GM12878 (cell line): ENCODE measurements around the gene MZT2B. TPM values are rescaled to one million over a fixed set of nuclear protein-coding genes. Genes with fewer than 3 reads are reported as not detected.
A peak's percentile ranks its signal among the peaks of the same experiment; 100 is the strongest.
"Not testable (repeated sequence)": the region's sequence is repeated elsewhere in the genome, so short reads cannot be mapped to it uniquely, and the experiment has no call there.

Experiments used
- ATAC-seq: fragments of 200-7000 bp; cut with Tn5 transposase; 3 replicates; pipeline ENCODE4 v1.9.1; 2020; ENCODE audit warnings: mild to moderate bottlenecking, moderate library complexity
- BruUV-seq: library from RNA; stranded (reverse); fragments of 400-500 nt; replicated peaks from 2 replicates; lab custom pipeline; 2021; lab: Mats Ljungman, UMichigan
- CTCF ChIA-PET: fragments of 300-600 bp; sonication (Branson Sonifier 250); formaldehyde crosslinking; extraction: SDS; loops from one replicate; lab custom pipeline; 2021; ENCODE audit warnings: inconsistent platforms; lab: Yijun Ruan, JAX
- POLR2A ChIA-PET: fragments of 350-600 bp; formaldehyde crosslinking; extraction: SDS; loops from one replicate; lab custom pipeline; 2021; ENCODE audit warnings: inconsistent platforms; lab: Charles Lee
- RAD21 ChIA-PET: fragments of 300-600 bp; sonication (Branson Sonifier 250); formaldehyde crosslinking; loops from one replicate; lab custom pipeline; 2023; ENCODE audit warnings: antibody characterized with exemption; ENCODE audit not compliant: unreplicated experiment; lab: Charles Lee
- SMC1A ChIA-PET: fragments of 300-600 bp; sonication (Branson Sonifier 250); formaldehyde crosslinking; loops from one replicate; lab custom pipeline; 2023; ENCODE audit not compliant: unreplicated experiment, uncharacterized antibody; lab: Charles Lee
- DNase-seq: peaks from one replicate; pipeline ENCODE4 v3.0.0-alpha.2; 2011; ENCODE audit warnings: low read depth, low spot score
- FAIRE-seq: peaks from 3 replicates; lab custom pipeline; 2011; peaks lifted over from hg19 to GRCh38; lab: Jason Lieb, UNC
- H2AFZ ChIP-seq: 2 replicates; pipeline ENCODE4 v1.6.0; 2011; ENCODE audit warnings: low read depth, low read length, control low read depth; ENCODE audit not compliant: control insufficient read depth
- H3K27ac ChIP-seq: 2 replicates; pipeline ENCODE4 v1.5.1; 2011; ENCODE audit warnings: control low read depth; ENCODE audit not compliant: control insufficient read depth, insufficient read depth
- H3K27me3 ChIP-seq, 2 experiments: replicated peaks in 1 of 2; 2 replicates each; pipeline versions ENCODE4 v1.6.0 to v1.6.1; 2011; ENCODE audit warnings: low read length in 1 of 2; ENCODE audit not compliant: control insufficient read depth in 2 of 2, insufficient read depth in 2 of 2
- H3K36me3 ChIP-seq, 2 experiments: 2 replicates each; pipeline ENCODE4 v1.5.1; 2011; ENCODE audit warnings: low read length in 1 of 2; ENCODE audit not compliant: control insufficient read depth in 2 of 2, insufficient read depth in 2 of 2
- H3K4me1 ChIP-seq: 2 replicates; pipeline ENCODE4 v1.6.1; 2011; ENCODE audit warnings: mild to moderate bottlenecking, low read length, moderate library complexity, mixed read lengths; ENCODE audit not compliant: control insufficient read depth, insufficient read depth
- H3K4me2 ChIP-seq: 2 replicates; pipeline ENCODE4 v1.6.0; 2011; ENCODE audit warnings: control low read depth; ENCODE audit not compliant: control insufficient read depth, insufficient read depth
- H3K4me3 ChIP-seq: fragments of 200-600 bp; sonication (generic); 2 replicates; pipeline ENCODE4 v1.5.1; 2016
- H3K79me2 ChIP-seq: 2 replicates; pipeline ENCODE4 v1.6.0; 2011; ENCODE audit warnings: low read length; ENCODE audit not compliant: control insufficient read depth, insufficient read depth
- H3K9ac ChIP-seq: 2 replicates; pipeline ENCODE4 v1.8.0; 2011; ENCODE audit warnings: low read length, control low read depth, mixed read lengths; ENCODE audit not compliant: control insufficient read depth, insufficient read depth
- H3K9me3 ChIP-seq: replicated peaks from 3 replicates; pipeline ENCODE4 v1.5.1; 2011; ENCODE audit warnings: mild to moderate bottlenecking, low read length; ENCODE audit not compliant: control insufficient read depth, insufficient read depth
- H4K20me1 ChIP-seq: 2 replicates; pipeline ENCODE4 v1.6.0; 2011; ENCODE audit not compliant: control insufficient read depth, insufficient read depth
- CREM ChIP-seq: IDR thresholded peaks from 2 replicates; pipeline ENCODE4 v1.6.1; 2014; ENCODE audit warnings: antibody characterized with exemption, low read depth
- EZH2 ChIP-seq: IDR thresholded peaks from 2 replicates; pipeline ENCODE4 v1.6.1; 2012; ENCODE audit warnings: low read depth, mild to moderate bottlenecking, control low read depth, inconsistent platforms, low read length, borderline replicate concordance; ENCODE audit not compliant: control insufficient read depth
- HCFC1 ChIP-seq: fragments of 150-350 bp; IDR thresholded peaks from 2 replicates; pipeline ENCODE4 v1.6.1; 2014; ENCODE audit warnings: low read length
- YBX1 ChIP-seq: fragments of 450-650 bp; IDR thresholded peaks from 2 replicates; pipeline ENCODE4 v1.6.1; 2016; ENCODE audit warnings: antibody characterized with exemption
- ZNF274 ChIP-seq: IDR thresholded peaks from one replicate; pipeline ENCODE4 v1.8.0; 2011; ENCODE audit not compliant: insufficient read length, insufficient read depth
- WGBS: methylation state at CpG from one replicate; pipeline ENCODE4 v1.1.6; 2016; ENCODE audit warnings: low lambda C conversion rate; ENCODE audit not compliant: insufficient replicate concordance, insufficient coverage; ENCODE audit errors: missing lambda C conversion rate; 5-methylcytosine and 5-hydroxymethylcytosine counted together
- in situ Hi-C: fragments of 300-500 bp; cut with MboI; formaldehyde crosslinking; loops from 9 replicates; pipeline ENCODE4 v1.14.3; 2018; ENCODE audit warnings: mixed read lengths
- intact Hi-C: fragments of 100-400 bp; cut with micrococcal nuclease; formaldehyde crosslinking; loops from one replicate; pipeline ENCODE4 v1.14.2; 2022; ENCODE audit not compliant: unreplicated experiment
- polyA plus RNA-seq, 11 experiments: library from polyadenylated mRNA; depleted of rRNA in 4 of 11; unstranded in 6 of 11; stranded (reverse) in 5 of 11; fragments of >200 nt; fragmentation: Nextera tagmentation in 4 of 11; fragmentation: Illumina TruSeq in 1 of 11; extraction: Ambion mirVana in 4 of 11; extraction: Trizol in 1 of 11; gene quantifications; 1 replicate in 1 of 11; 2 replicates in 10 of 11; pipeline versions ENCODE4 v1.2.1 to v1.2.3, GENCODE V29; 2011 to 2016; ENCODE audit warnings: inconsistent platforms in 2 of 11, missing spikeins in 2 of 11, low read depth in 1 of 11
- total RNA-seq, 4 experiments: library from RNA; depleted of rRNA in 3 of 4; stranded (reverse); fragments of >200 nt in 3 of 4; fragmentation: Illumina TruSeq in 1 of 4; extraction: Trizol in 1 of 4; gene quantifications; 2 replicates each; pipeline versions ENCODE4 v1.2.1 to v1.2.3, GENCODE V29; 2013 to 2021

The MZT2B gene
- total and polyA plus RNA-seq, 10 of the 15 experiments (the other 5 are each of a cell fraction or from before 2014, with no cell fraction given) = 6.3 to 399 (median 198) TPM

DNA sequence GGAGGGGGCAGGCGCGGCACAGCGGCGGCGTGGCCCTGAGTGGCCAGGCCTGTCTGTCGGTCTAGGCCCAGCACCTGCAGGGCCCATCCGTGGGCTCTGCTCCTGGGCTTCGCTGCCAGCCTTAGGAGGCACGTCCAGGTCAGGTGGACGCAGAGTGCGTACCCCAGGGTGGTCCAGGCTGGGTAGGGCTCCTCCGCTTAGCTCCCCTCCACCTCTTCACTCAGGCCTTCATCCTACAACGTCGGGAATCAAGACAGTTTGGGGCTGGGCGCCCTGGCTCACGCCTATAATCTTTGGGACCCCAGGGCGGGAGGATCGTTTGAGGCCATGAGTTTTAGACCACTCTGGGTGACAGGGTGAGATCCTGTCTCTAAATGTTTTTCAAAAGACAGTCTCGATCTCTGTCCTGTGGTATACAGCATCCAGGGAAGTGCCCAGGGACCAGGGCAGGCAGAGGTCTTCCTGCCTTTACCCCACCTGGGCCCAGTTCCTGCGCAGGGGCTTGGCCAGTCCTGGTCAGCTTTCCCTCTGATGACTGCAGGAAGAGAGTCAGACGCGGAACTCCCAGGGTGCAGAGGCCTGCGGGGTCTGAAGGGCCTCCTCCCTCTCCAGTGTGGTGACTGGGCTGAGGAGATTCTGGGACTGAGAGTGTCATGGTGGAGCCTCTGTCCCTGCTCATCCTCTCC is 907 bp downstream of the MZT2B start:
- H3K9me3 ChIP-seq, BruUV-seq, SMC1A ChIA-PET, POLR2A ChIA-PET, RAD21 ChIA-PET, H3K27me3 ChIP-seq, DNase-seq, H2AFZ ChIP-seq, H3K4me1 ChIP-seq, H4K20me1 ChIP-seq, H3K36me3 ChIP-seq: not testable (repeated sequence)
- intact Hi-C loops = loop anchor here (1.0 kb wide), 1 partner anchor 149 kb away; no protein-coding TSS in a partner anchor
- in situ Hi-C loops = loop anchor here (5.0 kb wide), 1 partner anchor 154 kb away; no protein-coding TSS in a partner anchor
- FAIRE-seq = peak; percentile 76
- 9% methylated on average over 22 of the region's 23 CpGs for WGBS
- peak; percentile 23; the same call in 2 of the 3 replicates for ATAC-seq
- H3K4me3 ChIP-seq = peak overlapping the region; percentile 83
- peak overlapping the region; percentile 92 for H3K4me2 ChIP-seq
- H3K27ac ChIP-seq = peak overlapping the region; percentile 70
- CTCF ChIA-PET = interaction anchor here (1.9 to 3.4 kb wide), 3 partner anchors 150 to 159 kb away, joined by 7 to 12 read pairs (median 12); partner anchors contain the start of gene IMP4
- H3K79me2 ChIP-seq = peaks cover 50% of the 10 kb centered on the region
- H3K9ac ChIP-seq = peak overlapping the region; percentile 73

DNA sequence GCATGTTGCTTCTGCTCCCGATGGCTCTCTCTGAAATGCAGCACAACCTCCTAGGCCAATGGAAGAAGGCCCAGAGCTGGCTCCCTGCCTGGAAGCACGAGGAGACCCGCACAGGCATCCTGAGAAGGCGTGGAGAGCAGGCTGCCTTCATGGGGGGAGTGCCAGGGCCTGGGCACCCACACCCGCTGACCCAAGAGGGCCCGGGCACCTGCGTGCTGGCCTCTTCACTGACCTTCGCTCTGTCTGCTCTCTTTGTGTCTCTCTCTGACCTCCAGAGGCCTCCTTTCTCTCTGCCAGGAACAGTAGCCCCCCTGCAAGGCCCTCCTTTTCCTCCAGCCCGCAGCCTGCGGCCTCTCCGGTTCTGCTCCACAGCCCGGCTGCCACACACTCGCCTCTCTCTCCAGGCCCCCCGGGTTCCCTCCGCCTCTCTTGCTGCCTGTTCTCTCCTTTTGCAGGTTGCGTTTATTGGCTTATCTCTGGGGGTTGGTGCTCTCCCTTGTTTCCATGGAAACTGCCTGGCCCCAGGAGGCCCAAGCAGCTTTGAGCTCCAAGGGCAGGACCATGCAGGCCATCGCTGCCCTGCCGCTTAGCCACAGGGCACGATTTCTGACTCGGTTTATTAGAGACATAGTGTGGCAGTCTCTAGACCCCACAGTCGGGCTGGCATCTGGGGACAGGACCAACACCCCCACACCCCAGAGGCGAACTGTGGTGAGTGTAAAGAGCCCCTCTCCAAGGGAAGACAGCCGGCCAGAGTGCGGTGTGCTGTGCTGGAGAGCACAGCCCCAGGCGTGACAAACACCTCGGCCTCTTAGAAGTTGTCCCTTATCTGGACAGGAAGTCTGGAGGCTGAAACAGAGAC is 1.7 kb downstream of the MZT2B start:
- ChIA-PET POLR2A (interaction anchor here (0.5 kb wide), 1 partner anchor 53 kb away, joined by 4 read pairs; no protein-coding TSS in a partner anchor), SMC1A (no interaction called here), CTCF (interaction anchor here (1.3 kb wide), 1 partner anchor 149 kb away, joined by 4 read pairs; no protein-coding TSS in a partner anchor), RAD21 (no interaction called here)
- in situ Hi-C loops (loop anchor here (5.0 kb wide), 1 partner anchor 154 kb away; no protein-coding TSS in a partner anchor), intact Hi-C loops (no loop called here)
- no peaks in the 10 kb centered on the region; a peak in 1 of 4 replicates for H3K36me3 ChIP-seq
- H3K27ac ChIP-seq = peak overlapping the region; percentile 70; the same call in 1 of the 2 replicates
- peak overlapping the region; percentile 83 for H3K4me3 ChIP-seq
- no peaks in the 10 kb centered on the region for H4K20me1 ChIP-seq
- peak overlapping the region; percentile 73; the same call in 1 of the 2 replicates for H3K9ac ChIP-seq
- no peak for ATAC-seq
- 88% methylated on average over 22 of the region's 26 CpGs for WGBS
- TF ChIP-seq YBX1 (no peak), HCFC1 (no peak), ZNF274 (no peak), CREM (no peak), EZH2 (no peak)
- no peaks in the 10 kb centered on the region; the same call in 1 of the 2 replicates for H3K4me1 ChIP-seq
- H3K79me2 ChIP-seq = peaks cover 44% of the 10 kb centered on the region
- H3K4me2 ChIP-seq = peak overlapping the region; percentile 92
- H2AFZ ChIP-seq = no peak overlapping the region
- no peaks in the 10 kb centered on the region for H3K27me3 ChIP-seq
- no peak for FAIRE-seq
- no peaks in the 10 kb centered on the region for H3K9me3 ChIP-seq
- no TSS peak for BruUV-seq
- DNase-seq = no peak
